H9 (cell line): ENCODE measurements around the gene CDC45. TPM values are rescaled to one million over a fixed set of nuclear protein-coding genes. Genes with fewer than 3 reads are reported as not detected.

ENCODE experiments used
- DNase-seq: peaks from one replicate; pipeline ENCODE4 v3.0.0-alpha.2; 2017
- H2AFZ ChIP-seq: one replicate; pipeline ENCODE4 v1.6.1; 2013; ENCODE audit warnings: mild to moderate bottlenecking, low read length, control low read depth, moderate library complexity
- H2AK5ac ChIP-seq: 2 replicates; pipeline ENCODE4 v1.6.1; 2013; ENCODE audit warnings: low read length, control low read depth, mixed read lengths; ENCODE audit not compliant: insufficient read length
- H2BK120ac ChIP-seq: one replicate; pipeline ENCODE4 v1.6.1; 2013; ENCODE audit warnings: low read depth, mild to moderate bottlenecking, low read length, control low read depth, inconsistent platforms; ENCODE audit not compliant: poor library complexity, severe bottlenecking
- H2BK12ac ChIP-seq: 2 replicates; pipeline ENCODE4 v1.6.1; 2013; ENCODE audit warnings: low read length, control low read depth, mixed read lengths, low read depth; ENCODE audit not compliant: insufficient read length
- H2BK15ac ChIP-seq: 2 replicates; pipeline ENCODE4 v1.6.1; 2013; ENCODE audit warnings: low read depth, low read length, control low read depth
- H2BK20ac ChIP-seq: one replicate; pipeline ENCODE4 v1.6.1; 2013; ENCODE audit warnings: low read depth, mild to moderate bottlenecking, low read length, control low read depth, inconsistent platforms; ENCODE audit not compliant: poor library complexity, severe bottlenecking
- H2BK5ac ChIP-seq: 2 replicates; pipeline ENCODE4 v1.6.1; 2013; ENCODE audit warnings: low read length, control low read depth, mixed read lengths; ENCODE audit not compliant: insufficient read length
- H3K14ac ChIP-seq: 2 replicates; pipeline ENCODE4 v1.6.1; 2013; ENCODE audit warnings: low read length, control low read depth; ENCODE audit not compliant: insufficient read depth
- H3K18ac ChIP-seq: 2 replicates; pipeline ENCODE4 v1.6.1; 2013; ENCODE audit warnings: low read depth, mild to moderate bottlenecking, mixed read lengths, low read length, control low read depth; ENCODE audit not compliant: insufficient read length
- H3K23ac ChIP-seq: 2 replicates; pipeline ENCODE4 v1.6.1; 2013; ENCODE audit warnings: low read length, control low read depth, mixed read lengths, low read depth; ENCODE audit not compliant: insufficient read length
- H3K23me2 ChIP-seq: 2 replicates; pipeline ENCODE4 v1.6.1; 2013; ENCODE audit warnings: low read depth, mild to moderate bottlenecking, mixed read lengths, low read length, control low read depth; ENCODE audit not compliant: insufficient read length, poor library complexity, severe bottlenecking
- H3K27ac ChIP-seq: 2 replicates; pipeline ENCODE4 v1.5.1; 2013; ENCODE audit warnings: low read length, control low read depth, mixed read lengths, low read depth; ENCODE audit not compliant: insufficient read length
- H3K27me3 ChIP-seq: 2 replicates; pipeline ENCODE4 v1.6.1; 2013; ENCODE audit warnings: low read length, control low read depth, inconsistent platforms; ENCODE audit not compliant: insufficient read depth
- H3K4ac ChIP-seq: 2 replicates; pipeline ENCODE4 v1.6.1; 2013; ENCODE audit warnings: low read depth, mild to moderate bottlenecking, control low read depth, inconsistent platforms, low read length, moderate library complexity
- H3K4me1 ChIP-seq: 2 replicates; pipeline ENCODE4 v1.6.1; 2013; ENCODE audit warnings: low read length, control low read depth, inconsistent platforms; ENCODE audit not compliant: insufficient read depth
- H3K4me2 ChIP-seq: 2 replicates; pipeline ENCODE4 v1.6.1; 2013; ENCODE audit warnings: low read length, control low read depth, mixed read lengths; ENCODE audit not compliant: insufficient read length, insufficient read depth
- H3K56ac ChIP-seq: 2 replicates; pipeline ENCODE4 v1.6.1; 2013; ENCODE audit warnings: low read depth, mild to moderate bottlenecking, mixed read lengths, low read length, control low read depth; ENCODE audit not compliant: insufficient read length
- H3K79me1 ChIP-seq: 2 replicates; pipeline ENCODE4 v1.6.1; 2013; ENCODE audit warnings: low read depth, mild to moderate bottlenecking, moderate library complexity, low read length, control low read depth, inconsistent platforms; ENCODE audit not compliant: insufficient read depth, poor library complexity, severe bottlenecking
- H3K79me2 ChIP-seq: 2 replicates; pipeline ENCODE4 v1.6.1; 2013; ENCODE audit warnings: low read length, control low read depth, inconsistent platforms; ENCODE audit not compliant: insufficient read depth
- H3K9ac ChIP-seq: 2 replicates; pipeline ENCODE4 v1.6.1; 2013; ENCODE audit warnings: low read length, control low read depth, mixed read lengths; ENCODE audit not compliant: insufficient read length; ENCODE audit errors: extremely low read depth
- H3K9me3 ChIP-seq: one replicate; pipeline ENCODE4 v1.6.1; 2013; ENCODE audit warnings: low read depth, low read length, inconsistent platforms; ENCODE audit not compliant: control insufficient read depth
- H3T11ph ChIP-seq: one replicate; pipeline ENCODE4 v1.6.1; 2013; ENCODE audit warnings: mild to moderate bottlenecking, low read length, control low read depth, inconsistent platforms
- H4K20me1 ChIP-seq: one replicate; pipeline ENCODE4 v1.6.1; 2013; ENCODE audit not compliant: control insufficient read depth, insufficient read length, insufficient read depth
- H4K5ac ChIP-seq: 2 replicates; pipeline ENCODE4 v1.6.1; 2013; ENCODE audit warnings: low read depth, mild to moderate bottlenecking, mixed read lengths, low read length, control low read depth; ENCODE audit not compliant: insufficient read length
- H4K8ac ChIP-seq: replicated peaks from 2 replicates; pipeline ENCODE4 v1.6.1; 2013; ENCODE audit warnings: low read length, control low read depth, mixed read lengths, low read depth; ENCODE audit not compliant: insufficient read length
- H4K91ac ChIP-seq: 2 replicates; pipeline ENCODE4 v1.6.1; 2013; ENCODE audit warnings: low read depth, mild to moderate bottlenecking, moderate library complexity, mixed read lengths, low read length, control low read depth; ENCODE audit not compliant: insufficient read length
- H3K27ac Mint-ChIP-seq, 3 experiments: 2 replicates in 2 of 3; 3 replicates in 1 of 3; pipeline ENCODE4 v1.8.0; 2020 to 2021; ENCODE audit warnings: mixed read lengths in 3 of 3, mild to moderate bottlenecking in 1 of 3, moderate library complexity in 1 of 3
- H3K27me3 Mint-ChIP-seq: 2 replicates; pipeline ENCODE4 v1.8.0; 2021; ENCODE audit warnings: low read depth, mild to moderate bottlenecking, moderate library complexity, mixed read lengths
- H3K36me3 Mint-ChIP-seq, 3 experiments: 2 replicates in 2 of 3; 3 replicates in 1 of 3; pipeline ENCODE4 v1.8.0; 2020 to 2021; ENCODE audit warnings: low read depth in 3 of 3, mixed read lengths in 3 of 3; ENCODE audit not compliant: insufficient read depth in 1 of 3
- H3K4me1 Mint-ChIP-seq, 2 experiments: 2 replicates each; pipeline ENCODE4 v1.8.0; 2020; ENCODE audit warnings: mixed read lengths in 2 of 2
- H3K4me3 Mint-ChIP-seq, 2 experiments: 2 replicates in 1 of 2; 3 replicates in 1 of 2; pipeline ENCODE4 v1.8.0; 2020 to 2021; ENCODE audit warnings: mild to moderate bottlenecking in 2 of 2, mixed read lengths in 2 of 2, moderate library complexity in 1 of 2
- H3K9me3 Mint-ChIP-seq, 2 experiments: 2 replicates in 1 of 2; 3 replicates in 1 of 2; pipeline ENCODE4 v1.8.0; 2020; ENCODE audit warnings: mild to moderate bottlenecking in 2 of 2, mixed read lengths in 2 of 2, moderate library complexity in 1 of 2
- CTCF ChIP-seq: fragments of 200-600 bp; sonication (generic); conservative IDR thresholded peaks from 3 replicates; pipeline ENCODE4 v1.8.0; 2021; ENCODE audit warnings: antibody characterized with exemption, mild to moderate bottlenecking
- WGBS: extraction: QIAGEN DNeasy Blood & Tissue Kit; methylation state at CpG from one replicate; pipeline ENCODE4 v1.1.7; 2013; ENCODE audit warnings: missing lambda C conversion rate, low lambda C conversion rate, mixed read lengths; ENCODE audit not compliant: insufficient read length; ENCODE audit errors: extremely low coverage; 5-methylcytosine and 5-hydroxymethylcytosine counted together
- total RNA-seq: library from RNA; stranded (reverse); gene quantifications from 2 replicates; pipeline ENCODE4 v1.2.1, GENCODE V29; 2021

Gene CDC45
- total RNA-seq, 1 experiment from 2014 or later, result 35.7 TPM

GRCh38 chr22:19456541-19456940 is 23.2 kb upstream of the CDC45 start:
- no peaks in the 10 kb centered on the region for H3K27me3 Mint-ChIP-seq
- no peak for TF ChIP-seq CTCF
- WGBS, result no CpG with 5 or more reads among the region's 10 CpGs

More at GRCh38 chr22:19456541-19456940, 23.2 kb upstream of the CDC45 start:
- H2BK120ac ChIP-seq, result no peak overlapping the region
- no peak overlapping the region for H3K23ac ChIP-seq
- no peak overlapping the region for H3K4me2 ChIP-seq
- H4K8ac ChIP-seq, result no peak overlapping the region
- H4K20me1 ChIP-seq, result no peaks in the 10 kb centered on the region
- no peak overlapping the region for H4K5ac ChIP-seq
- H2BK15ac ChIP-seq, result no peak overlapping the region
- Mint-ChIP-seq H3K4me1 (peaks cover 2 to 12% of the 10 kb centered on the region in 2 experiments; a peak in 2 of 4 replicates), H3K9me3 (no peaks in the 10 kb centered on the region), H3K4me3 (no peak overlapping the region), H3K27ac (no peak overlapping the region), H3K36me3 (peaks cover 35 to 85% (median 50%) of the 10 kb centered on the region in 3 experiments)
- H2BK5ac ChIP-seq, result no peak overlapping the region
- no peak overlapping the region for H4K91ac ChIP-seq
- DNase-seq, result no peak
- H3K4ac ChIP-seq, result no peak overlapping the region
- H3K9me3 ChIP-seq, result no peaks in the 10 kb centered on the region
- no peaks in the 10 kb centered on the region for H3K27me3 ChIP-seq
- H3K18ac ChIP-seq, result no peak overlapping the region
- H3K9ac ChIP-seq, result no peak overlapping the region
- H2BK20ac ChIP-seq, result no peak overlapping the region
- no peak overlapping the region for H2AFZ ChIP-seq
- H2AK5ac ChIP-seq, result no peak overlapping the region
- H3K79me1 ChIP-seq, result no peaks in the 10 kb centered on the region
- H3T11ph ChIP-seq, result no peak overlapping the region
- H3K27ac ChIP-seq, result no peak overlapping the region
- no peaks in the 10 kb centered on the region for H3K23me2 ChIP-seq
- H3K79me2 ChIP-seq, result no peaks in the 10 kb centered on the region
- H3K4me1 ChIP-seq, result no peaks in the 10 kb centered on the region
- no peak overlapping the region for H3K14ac ChIP-seq
- H3K56ac ChIP-seq, result no peak overlapping the region
- H2BK12ac ChIP-seq, result no peak overlapping the region
